ENCODE data around the gene NR3C2.

NR3C2 gene

GRCh38 chr4:148095346-148095923 lies 346.8 kb downstream of the NR3C2 start:
- TF ChIP-seq, protein P1, sequence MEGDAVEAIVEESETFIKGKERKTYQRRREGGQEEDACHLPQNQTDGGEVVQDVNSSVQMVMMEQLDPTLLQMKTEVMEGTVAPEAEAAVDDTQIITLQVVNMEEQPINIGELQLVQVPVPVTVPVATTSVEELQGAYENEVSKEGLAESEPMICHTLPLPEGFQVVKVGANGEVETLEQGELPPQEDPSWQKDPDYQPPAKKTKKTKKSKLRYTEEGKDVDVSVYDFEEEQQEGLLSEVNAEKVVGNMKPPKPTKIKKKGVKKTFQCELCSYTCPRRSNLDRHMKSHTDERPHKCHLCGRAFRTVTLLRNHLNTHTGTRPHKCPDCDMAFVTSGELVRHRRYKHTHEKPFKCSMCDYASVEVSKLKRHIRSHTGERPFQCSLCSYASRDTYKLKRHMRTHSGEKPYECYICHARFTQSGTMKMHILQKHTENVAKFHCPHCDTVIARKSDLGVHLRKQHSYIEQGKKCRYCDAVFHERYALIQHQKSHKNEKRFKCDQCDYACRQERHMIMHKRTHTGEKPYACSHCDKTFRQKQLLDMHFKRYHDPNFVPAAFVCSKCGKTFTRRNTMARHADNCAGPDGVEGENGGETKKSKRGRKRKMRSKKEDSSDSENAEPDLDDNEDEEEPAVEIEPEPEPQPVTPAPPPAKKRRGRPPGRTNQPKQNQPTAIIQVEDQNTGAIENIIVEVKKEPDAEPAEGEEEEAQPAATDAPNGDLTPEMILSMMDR (IDR thresholded peaks at IDR 0.05): no peak

DNA sequence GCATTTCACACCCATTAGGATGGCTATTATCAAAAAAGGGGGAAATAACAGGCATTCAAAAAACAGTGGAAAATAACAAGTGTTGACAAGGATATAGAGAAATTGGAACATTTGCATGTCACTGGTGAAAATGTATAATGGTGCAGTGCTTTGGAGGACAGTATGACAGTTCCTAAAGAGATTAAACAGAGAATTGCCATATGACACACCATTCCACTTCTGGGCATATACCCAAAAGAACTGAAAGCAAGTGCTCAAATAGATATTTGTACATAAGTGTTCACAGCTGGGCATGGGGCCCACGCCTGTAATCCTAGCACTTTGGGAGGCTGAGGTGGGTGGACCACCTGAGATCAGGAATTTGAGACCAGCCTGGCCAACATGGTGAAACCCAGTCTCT lies 348.1 kb downstream of the NR3C2 start:
- TF ChIP-seq, protein P1 (IDR thresholded peaks at IDR 0.05): no peak

DNA sequence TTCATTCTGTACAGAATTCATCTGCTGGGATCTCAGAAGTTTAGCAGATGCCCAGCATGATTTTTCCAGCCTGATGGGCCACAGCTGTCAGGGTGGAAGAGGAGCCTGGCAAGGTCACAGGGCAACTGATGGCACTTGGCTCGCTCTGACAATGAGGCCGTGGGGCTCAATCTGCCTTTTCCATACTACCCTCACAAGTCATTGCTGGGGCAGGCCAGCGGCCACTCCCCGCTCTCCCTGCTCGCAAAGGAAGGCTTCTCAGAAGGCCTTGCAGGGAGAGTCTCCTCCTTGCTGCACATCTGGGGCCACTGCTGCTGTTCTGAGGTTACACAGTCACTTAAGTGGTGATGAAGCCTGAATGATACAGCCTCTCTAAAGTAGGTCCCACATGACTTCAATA lies 349.1 kb downstream of the NR3C2 start:
- TF ChIP-seq, protein P1 (IDR thresholded peaks at IDR 0.05): no peak

- TF ChIP-seq, protein P1 (IDR thresholded peaks at IDR 0.05): no peak
Observed at GRCh38 chr4:148092316-148093014, 349.7 kb downstream of the NR3C2 start.

GRCh38 chr4:148091896-148092295 lies 350.3 kb downstream of the NR3C2 start:
- TF ChIP-seq, protein P1 (IDR thresholded peaks at IDR 0.05): no peak

GRCh38 chr4:148090503-148091476 lies 351.4 kb downstream of the NR3C2 start:
- TF ChIP-seq, protein P1 (IDR thresholded peaks at IDR 0.05): no peak

GRCh38 chr4:148090029-148090428 lies 352.2 kb downstream of the NR3C2 start:
- TF ChIP-seq, protein P1 (IDR thresholded peaks at IDR 0.05): no peak
